HT1080 (cell line): Measurements from ENCODE around the gene STIL. TPM values are rescaled to one million over a fixed set of nuclear protein-coding genes. Genes with fewer than 3 reads are reported as not detected.

Experiments used
- total RNA-seq: library from RNA; depleted of rRNA; stranded (reverse); fragments of >200 nt; shearing (Covaris generic); gene quantifications from 2 replicates; pipeline ENCODE4 v1.2.3, GENCODE V29; 2014; rRNA removed

STIL gene
- total RNA-seq, 1 experiment from 2014 or later = 30.6 TPM

Other genes with a start within 250 kb of the STIL start
- not detected in 2 replicates for gene CYP4Z1, start 246.9 kb downstream of the STIL start, total RNA-seq
- not detected in 2 replicates for gene CYP4A22, start 176.7 kb downstream of the STIL start, total RNA-seq
- gene PDZK1IP1, start 124.1 kb downstream of the STIL start, total RNA-seq = not detected in 2 replicates
- 0.03 and 0.10 TPM in 2 replicates for gene TAL1, start 81.9 kb downstream of the STIL start, total RNA-seq
- gene CMPK1, start 19.6 kb upstream of the STIL start, total RNA-seq = 69.6 and 79.3 TPM in 2 replicates
- not detected in 2 replicates for gene FOXE3, start 102.1 kb upstream of the STIL start, total RNA-seq
- 1.0 and 1.1 TPM in 2 replicates for gene FOXD2, start 123.9 kb upstream of the STIL start, total RNA-seq